B cell (primary cell): ENCODE data around the gene ATRNL1. TPM values are rescaled to one million over a fixed set of nuclear protein-coding genes. Genes with fewer than 3 reads are reported as not detected.

Source experiments
- ATAC-seq: fragments of 200-7000 bp; cut with Tn5 transposase; one replicate; pipeline ENCODE4 v1.10.0; 2021; ENCODE audit warnings: low read depth, mild to moderate bottlenecking, moderate number of reproducible peaks, moderate library complexity
- CTCF ChIA-PET: fragments of 350-600 bp; sonication (Branson Sonifier 250); formaldehyde crosslinking; loops from one replicate; lab custom pipeline; 2021; ENCODE audit warnings: antibody characterized with exemption, inconsistent platforms; lab: Charles Lee
- POLR2A ChIA-PET: fragments of 350-600 bp; sonication (Branson Sonifier 250); formaldehyde crosslinking; loops from one replicate; lab custom pipeline; 2021; ENCODE audit warnings: antibody characterized with exemption; lab: Charles Lee
- DNase-seq: peaks from one replicate; pipeline ENCODE4 v3.0.0; 2013
- H2AFZ ChIP-seq: 2 replicates; pipeline ENCODE4 v1.6.1; 2012; ENCODE audit warnings: mild to moderate bottlenecking, low read depth, low read length; ENCODE audit not compliant: insufficient read depth, poor library complexity, severe bottlenecking
- H3K27ac ChIP-seq, 2 donors: 1 replicate in 1 of 2; 2 replicates in 1 of 2; pipeline ENCODE4 v1.5.1; 2012 to 2013; ENCODE audit warnings: low read length in 2 of 2, mild to moderate bottlenecking in 2 of 2, moderate library complexity in 1 of 2
- H3K27me3 ChIP-seq, 4 experiments: fragments of 200-600 bp in 1 of 4; sonication (generic) in 1 of 4; replicated peaks in 1 of 4; 1 replicate in 2 of 4; 2 replicates in 2 of 4; pipeline versions ENCODE4 v1.6.1 to v1.7.0; 2013 to 2016; ENCODE audit warnings: low read length in 3 of 4, mild to moderate bottlenecking in 2 of 4, mixed read lengths in 1 of 4, moderate library complexity in 1 of 4; ENCODE audit not compliant: insufficient read depth in 4 of 4, control insufficient read depth in 3 of 4; ENCODE audit errors: control extremely low read depth in 1 of 4
- H3K36me3 ChIP-seq, 2 experiments: replicated peaks in 1 of 2; 1 replicate in 1 of 2; 2 replicates in 1 of 2; pipeline versions ENCODE4 v1.6.1 to v1.7.1; 2013; ENCODE audit warnings: low read length in 1 of 2; ENCODE audit not compliant: insufficient read depth in 2 of 2, control insufficient read depth in 1 of 2; ENCODE audit errors: control extremely low read depth in 1 of 2, extremely low read depth in 1 of 2
- H3K4me1 ChIP-seq, 2 donors: fragments of 200-600 bp in 1 of 2; sonication (generic) in 1 of 2; 1 replicate in 1 of 2; 2 replicates in 1 of 2; pipeline versions ENCODE4 v1.5.1 to v1.6.1; 2013 to 2017; ENCODE audit warnings: low read length in 2 of 2; ENCODE audit not compliant: control insufficient read depth in 2 of 2, insufficient read depth in 2 of 2
- H3K4me2 ChIP-seq: replicated peaks from 2 replicates; pipeline ENCODE3; 2012; ENCODE audit warnings: mild to moderate bottlenecking, low read depth, low read length; ENCODE audit not compliant: poor library complexity, severe bottlenecking
- H3K4me3 ChIP-seq, 5 experiments: fragments of 200-600 bp in 1 of 5; sonication (generic) in 1 of 5; 1 replicate in 3 of 5; 2 replicates in 2 of 5; pipeline versions ENCODE4 v1.5.1 to v1.7.0; 2011 to 2016; ENCODE audit warnings: low read length in 4 of 5, mild to moderate bottlenecking in 4 of 5, low read depth in 2 of 5, control low read depth in 1 of 5, moderate library complexity in 1 of 5; ENCODE audit not compliant: insufficient read depth in 1 of 5; ENCODE audit errors: control extremely low read depth in 1 of 5, extremely low read depth in 1 of 5
- H3K79me2 ChIP-seq: fragments of 200-600 bp; sonication (generic); one replicate; pipeline ENCODE4 v1.6.0; 2016; ENCODE audit warnings: low read length; ENCODE audit not compliant: control insufficient read depth, insufficient read depth
- H3K9ac ChIP-seq: fragments of 200-600 bp; sonication (generic); 2 replicates; pipeline ENCODE4 v1.6.1; 2017; ENCODE audit warnings: mild to moderate bottlenecking, low read length, moderate library complexity
- H3K9me3 ChIP-seq, 3 donors: one replicate each; pipeline versions ENCODE4 v1.6.1 to v1.7.1; 2013; ENCODE audit warnings: low read length in 2 of 3; ENCODE audit not compliant: control insufficient read depth in 2 of 3, insufficient read depth in 1 of 3; ENCODE audit errors: control extremely low read depth in 1 of 3
- H4K20me1 ChIP-seq: 2 replicates; pipeline ENCODE4 v1.6.0; 2012; ENCODE audit warnings: mild to moderate bottlenecking, low read length; ENCODE audit not compliant: insufficient read depth, control insufficient read depth, poor library complexity, severe bottlenecking
- H3K27ac Mint-ChIP-seq: one replicate; pipeline ENCODE4 v1.8.0; 2021; ENCODE audit warnings: mixed read lengths
- H3K27me3 Mint-ChIP-seq: one replicate; pipeline ENCODE4 v1.8.0; 2021; ENCODE audit warnings: mixed read lengths
- H3K4me1 Mint-ChIP-seq: one replicate; pipeline ENCODE4 v1.8.0; 2021; ENCODE audit warnings: mixed read lengths
- H3K4me3 Mint-ChIP-seq: one replicate; pipeline ENCODE4 v1.8.0; 2021; ENCODE audit warnings: mixed read lengths
- H3K9me3 Mint-ChIP-seq: one replicate; pipeline ENCODE4 v1.8.0; 2022; ENCODE audit warnings: mixed read lengths; ENCODE audit not compliant: insufficient read depth
- CTCF ChIP-seq: fragments of 200-600 bp; IDR thresholded peaks from one replicate; pipeline ENCODE4 v1.8.0; 2022; ENCODE audit warnings: antibody characterized with exemption, mild to moderate bottlenecking
- EZH2 ChIP-seq: IDR thresholded peaks from 2 replicates; pipeline ENCODE4 v1.6.1; 2012; ENCODE audit warnings: borderline replicate concordance, low read depth, mild to moderate bottlenecking, moderate library complexity, low read length; ENCODE audit not compliant: insufficient read depth, poor library complexity, severe bottlenecking
- WGBS: methylation state at CpG from one replicate; pipeline ENCODE4 v1.1.5; 2013; ENCODE audit warnings: missing lambda C conversion rate; ENCODE audit not compliant: insufficient coverage; 5-methylcytosine and 5-hydroxymethylcytosine counted together
- intact Hi-C: fragments of 100-400 bp; cut with micrococcal nuclease; formaldehyde crosslinking; loops from one replicate; pipeline ENCODE4 v1.10.0; 2022
- polyA plus RNA-seq: library from polyadenylated mRNA; depleted of rRNA; stranded (reverse); fragments of >200 nt; gene quantifications from 2 replicates; pipeline ENCODE4 v1.2.3, GENCODE V29; 2012
- total RNA-seq, 2 donors: library from RNA; stranded (reverse); fragments of 120-200 nt in 1 of 2; gene quantifications; 1 replicate in 1 of 2; 2 replicates in 1 of 2; pipeline versions ENCODE4 v1.2.3 to v1.2.4, GENCODE V29; 2013 to 2022

ATRNL1 gene
- total and polyA plus RNA-seq, 2 donors (not counting 1 experiment from before 2014, with no cell fraction given), result 0.24 to 2.2 TPM

DNA sequence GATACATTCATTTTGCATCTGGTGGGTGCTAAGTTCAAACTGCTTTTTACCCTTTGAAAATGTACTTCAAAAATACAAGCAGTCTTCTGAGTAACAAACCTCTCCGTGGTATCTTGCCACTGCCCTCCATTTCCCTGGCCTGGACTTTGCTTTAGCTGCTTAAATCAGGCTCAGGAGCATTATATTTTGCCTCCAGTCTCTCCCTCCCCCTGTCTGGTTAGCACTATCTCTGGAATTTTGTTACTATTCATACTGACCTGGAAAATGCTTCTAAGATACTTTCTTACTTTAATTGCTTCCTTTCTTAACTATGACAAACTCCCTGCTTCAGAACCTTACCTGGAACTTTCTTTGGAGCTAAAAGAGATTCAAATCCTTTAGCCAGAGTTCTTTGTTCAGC, 810.0 kb downstream of the ATRNL1 start:
- no peak overlapping the region for H3K9ac ChIP-seq
- WGBS, result 83% methylated on average over 1 of the region's 1 CpG
- H3K27me3 ChIP-seq, result no peaks in the 10 kb centered on the region
- DNase-seq (no peak), ATAC-seq (no peak)
- no peaks in the 10 kb centered on the region for H3K4me1 ChIP-seq
- no peaks in the 10 kb centered on the region for H3K4me1 Mint-ChIP-seq
- no peaks in the 10 kb centered on the region for H3K9me3 Mint-ChIP-seq
- CTCF ChIA-PET, result no interaction called here
- TF ChIP-seq EZH2 (no peak), CTCF (no peak)
- H3K4me3 Mint-ChIP-seq, result no peak overlapping the region
- no peak overlapping the region for H3K27ac ChIP-seq
- H3K4me3 ChIP-seq, result no peak overlapping the region
- H3K36me3 ChIP-seq, result no peaks in the 10 kb centered on the region
- H3K27me3 Mint-ChIP-seq, result no peaks in the 10 kb centered on the region
- no peak overlapping the region for H3K4me2 ChIP-seq
- H2AFZ ChIP-seq, result no peak overlapping the region
- no peaks in the 10 kb centered on the region for H3K79me2 ChIP-seq
- H3K27ac Mint-ChIP-seq, result no peak overlapping the region
- POLR2A ChIA-PET, result no interaction called here
- intact Hi-C loops, result no loop called here
- no peaks in the 10 kb centered on the region for H4K20me1 ChIP-seq
- H3K9me3 ChIP-seq, result no peaks in the 10 kb centered on the region

- Histone ChIP-seq H3K36me3 (no peaks in the 10 kb centered on the region), H3K4me3 (no peak overlapping the region), H4K20me1 (no peaks in the 10 kb centered on the region), H3K27ac (no peak overlapping the region), H3K9ac (no peak overlapping the region), H3K4me2 (no peak overlapping the region), H3K27me3 (no peaks in the 10 kb centered on the region), H3K4me1 (no peaks in the 10 kb centered on the region), H3K9me3 (no peaks in the 10 kb centered on the region), H2AFZ (no peak overlapping the region), H3K79me2 (no peaks in the 10 kb centered on the region)
- Mint-ChIP-seq H3K4me1 (no peaks in the 10 kb centered on the region), H3K27me3 (no peaks in the 10 kb centered on the region), H3K4me3 (no peak overlapping the region), H3K9me3 (no peaks in the 10 kb centered on the region), H3K27ac (no peak overlapping the region)
- ChIA-PET CTCF (no interaction called here), POLR2A (no interaction called here)
- ATAC-seq (no peak), DNase-seq (no peak)
- TF ChIP-seq EZH2 (no peak), CTCF (no peak)
- intact Hi-C loops, result no loop called here
- 77% methylated on average over 3 of the region's 3 CpGs for WGBS
Observed at GRCh38 chr10:115903845-115904244, 810.7 kb downstream of the ATRNL1 start.
